OCI-LY7 (cell line): Measurements from ENCODE around the gene TINAGL1. TPM values are rescaled to one million over a fixed set of nuclear protein-coding genes. Genes with fewer than 3 reads are reported as not detected.

Experiments
- BruUV-seq: library from RNA; stranded (reverse); fragments of 400-500 nt; replicated peaks from 2 replicates; lab custom pipeline; 2021; lab: Mats Ljungman, UMichigan
- CTCF ChIA-PET: fragments of 300-600 bp; sonication (Branson Sonifier 250); formaldehyde crosslinking; loops from one replicate; lab custom pipeline; 2022; ENCODE audit warnings: antibody characterized with exemption; ENCODE audit not compliant: unreplicated experiment; lab: Charles Lee
- POLR2A ChIA-PET: fragments of 300-600 bp; sonication (Branson Sonifier 250); formaldehyde crosslinking; loops from one replicate; lab custom pipeline; 2022; ENCODE audit warnings: antibody characterized with exemption; lab: Charles Lee
- DNase-seq: peaks from one replicate; pipeline ENCODE4 v3.0.0-alpha.2; 2015; ENCODE audit warnings: low spot score
- H2AFZ ChIP-seq: fragments of 200-600 bp; sonication (generic), shearing (Covaris generic); 2 replicates; pipeline ENCODE4 v1.6.1; 2014; ENCODE audit warnings: mild to moderate bottlenecking, antibody characterized with exemption, low read length, moderate library complexity
- H3K27ac ChIP-seq: fragments of 200-600 bp; sonication (generic); 2 replicates; pipeline ENCODE4 v1.5.1; 2014; ENCODE audit warnings: mixed run types, low read depth, mild to moderate bottlenecking, moderate library complexity, low read length, inconsistent platforms; ENCODE audit not compliant: poor library complexity, severe bottlenecking
- H3K36me3 ChIP-seq: fragments of 200-600 bp; sonication (generic); 2 replicates; pipeline ENCODE4 v1.6.1; 2014; ENCODE audit warnings: mild to moderate bottlenecking, antibody characterized with exemption, low read length, moderate library complexity, mixed read lengths; ENCODE audit not compliant: insufficient read depth
- H3K4me1 ChIP-seq: fragments of 200-600 bp; sonication (generic); 2 replicates; pipeline ENCODE4 v1.5.1; 2014; ENCODE audit warnings: mild to moderate bottlenecking, low read length; ENCODE audit not compliant: insufficient read depth, poor library complexity, severe bottlenecking
- H3K4me2 ChIP-seq: fragments of 200-600 bp; sonication (generic); 2 replicates; pipeline ENCODE4 v1.6.1; 2014; ENCODE audit warnings: mild to moderate bottlenecking, low read length
- H3K4me3 ChIP-seq: fragments of 200-600 bp; sonication (generic); 2 replicates; pipeline ENCODE4 v1.5.1; 2014; ENCODE audit warnings: mild to moderate bottlenecking, low read depth, low read length; ENCODE audit not compliant: poor library complexity, severe bottlenecking
- H3K79me2 ChIP-seq: fragments of 200-600 bp; sonication (generic); 2 replicates; pipeline ENCODE4 v1.6.1; 2016; ENCODE audit warnings: low read depth, mild to moderate bottlenecking, low read length, moderate library complexity, mixed read lengths; ENCODE audit not compliant: insufficient read depth
- H3K9me2 ChIP-seq: fragments of 200-600 bp; sonication (generic); 2 replicates; pipeline ENCODE4 v1.6.1; 2016; ENCODE audit warnings: mild to moderate bottlenecking, low read length, mixed read lengths; ENCODE audit not compliant: insufficient read depth
- H3K9me3 ChIP-seq: fragments of 200-600 bp; sonication (generic); 2 replicates; pipeline ENCODE4 v1.6.1; 2014; ENCODE audit warnings: mild to moderate bottlenecking, mixed run types, low read length, mixed read lengths
- H4K20me1 ChIP-seq: fragments of 200-600 bp; sonication (generic); 2 replicates; pipeline ENCODE4 v1.6.1; 2014; ENCODE audit warnings: mild to moderate bottlenecking, antibody characterized with exemption, low read length, moderate library complexity, mixed read lengths; ENCODE audit not compliant: insufficient read depth
- EZH2phosphoT487 ChIP-seq: fragments of 200-600 bp; sonication (generic); IDR thresholded peaks from 2 replicates; pipeline ENCODE4 v1.6.1; 2018; ENCODE audit warnings: low read depth, borderline replicate concordance, mild to moderate bottlenecking, mixed run types, antibody characterized with exemption, low read length, moderate library complexity, mixed read lengths
- intact Hi-C: fragments of 100-400 bp; cut with micrococcal nuclease; formaldehyde crosslinking; loops from one replicate; pipeline ENCODE4 v1.10.0; 2022; ENCODE audit not compliant: unreplicated experiment
- total RNA-seq, 2 experiments: library from RNA; depleted of rRNA in 1 of 2; stranded (reverse); fragments of >200 nt in 1 of 2; shearing (Covaris generic) in 1 of 2; gene quantifications; 2 replicates each; pipeline ENCODE4 v1.2.3, GENCODE V29; 2014 to 2022
- TF ChIP-seq, protein P1 (sequence below): fragments of 200-600 bp; sonication (generic); conservative IDR thresholded peaks from 2 replicates; pipeline ENCODE4 v1.5.1; 2014; ENCODE audit warnings: mild to moderate bottlenecking, antibody characterized with exemption, low read length, moderate library complexity, mixed read lengths

TINAGL1 gene
- total RNA-seq, 2 experiments from 2014 or later = 0.17 TPM; not detected in 1

GRCh38 chr1:31551208-31551607 lies 25.1 kb upstream of the TINAGL1 start:
- ChIA-PET POLR2A (interaction anchor here (0.6 kb wide), 1 partner anchor 449 kb away, joined by 4 read pairs; no protein-coding TSS in a partner anchor), CTCF (no interaction called here)
- Histone ChIP-seq H3K9me3 (no peaks in the 10 kb centered on the region), H4K20me1 (no peaks in the 10 kb centered on the region), H3K36me3 (no peaks in the 10 kb centered on the region), H2AFZ (no peak overlapping the region), H3K9me2 (no peaks in the 10 kb centered on the region), H3K4me1 (peaks cover 10% of the 10 kb centered on the region), H3K4me3 (no peak overlapping the region), H3K27ac (no peak overlapping the region), H3K4me2 (no peak overlapping the region), H3K79me2 (no peaks in the 10 kb centered on the region)
- intact Hi-C loops = no loop called here
- DNase-seq = no peak
- TF ChIP-seq EZH2phosphoT487 = no peak
- TF ChIP-seq, protein P1, sequence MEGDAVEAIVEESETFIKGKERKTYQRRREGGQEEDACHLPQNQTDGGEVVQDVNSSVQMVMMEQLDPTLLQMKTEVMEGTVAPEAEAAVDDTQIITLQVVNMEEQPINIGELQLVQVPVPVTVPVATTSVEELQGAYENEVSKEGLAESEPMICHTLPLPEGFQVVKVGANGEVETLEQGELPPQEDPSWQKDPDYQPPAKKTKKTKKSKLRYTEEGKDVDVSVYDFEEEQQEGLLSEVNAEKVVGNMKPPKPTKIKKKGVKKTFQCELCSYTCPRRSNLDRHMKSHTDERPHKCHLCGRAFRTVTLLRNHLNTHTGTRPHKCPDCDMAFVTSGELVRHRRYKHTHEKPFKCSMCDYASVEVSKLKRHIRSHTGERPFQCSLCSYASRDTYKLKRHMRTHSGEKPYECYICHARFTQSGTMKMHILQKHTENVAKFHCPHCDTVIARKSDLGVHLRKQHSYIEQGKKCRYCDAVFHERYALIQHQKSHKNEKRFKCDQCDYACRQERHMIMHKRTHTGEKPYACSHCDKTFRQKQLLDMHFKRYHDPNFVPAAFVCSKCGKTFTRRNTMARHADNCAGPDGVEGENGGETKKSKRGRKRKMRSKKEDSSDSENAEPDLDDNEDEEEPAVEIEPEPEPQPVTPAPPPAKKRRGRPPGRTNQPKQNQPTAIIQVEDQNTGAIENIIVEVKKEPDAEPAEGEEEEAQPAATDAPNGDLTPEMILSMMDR = no peak
- no TSS peak for BruUV-seq

DNA sequence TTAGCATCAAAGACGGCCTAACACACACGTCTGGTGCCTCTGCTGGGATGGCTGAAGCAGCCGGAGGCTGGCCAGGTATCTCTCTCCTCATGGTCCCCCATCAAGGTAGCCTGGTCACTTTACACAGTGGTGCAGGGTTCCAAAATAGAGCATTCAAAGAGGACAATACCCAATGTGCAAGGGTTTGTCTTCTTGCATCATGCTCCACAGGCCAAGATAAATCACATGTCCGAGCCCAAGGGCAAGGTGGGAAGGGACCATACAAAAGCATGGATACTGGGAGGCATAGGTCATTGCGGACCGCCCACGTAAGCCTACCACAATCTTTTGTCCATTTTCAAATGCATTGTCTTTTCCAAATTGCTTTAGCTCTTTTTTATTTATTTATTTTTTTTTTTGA lies 23.8 kb upstream of the TINAGL1 start:
- Histone ChIP-seq H4K20me1 (no peaks in the 10 kb centered on the region), H2AFZ (no peak overlapping the region), H3K4me2 (no peak overlapping the region), H3K4me3 (no peak overlapping the region), H3K79me2 (no peaks in the 10 kb centered on the region), H3K4me1 (peaks cover 10% of the 10 kb centered on the region), H3K9me3 (no peaks in the 10 kb centered on the region), H3K27ac (no peak overlapping the region), H3K36me3 (no peaks in the 10 kb centered on the region), H3K9me2 (no peaks in the 10 kb centered on the region)
- intact Hi-C loops = no loop called here
- DNase-seq = no peak
- BruUV-seq = no TSS peak
- TF ChIP-seq, protein P1 = no peak
- TF ChIP-seq EZH2phosphoT487 = no peak
- ChIA-PET CTCF (no interaction called here), POLR2A (interaction anchor here (0.6 kb wide), 1 partner anchor 507 kb away, joined by 3 read pairs; no protein-coding TSS in a partner anchor)

DNA sequence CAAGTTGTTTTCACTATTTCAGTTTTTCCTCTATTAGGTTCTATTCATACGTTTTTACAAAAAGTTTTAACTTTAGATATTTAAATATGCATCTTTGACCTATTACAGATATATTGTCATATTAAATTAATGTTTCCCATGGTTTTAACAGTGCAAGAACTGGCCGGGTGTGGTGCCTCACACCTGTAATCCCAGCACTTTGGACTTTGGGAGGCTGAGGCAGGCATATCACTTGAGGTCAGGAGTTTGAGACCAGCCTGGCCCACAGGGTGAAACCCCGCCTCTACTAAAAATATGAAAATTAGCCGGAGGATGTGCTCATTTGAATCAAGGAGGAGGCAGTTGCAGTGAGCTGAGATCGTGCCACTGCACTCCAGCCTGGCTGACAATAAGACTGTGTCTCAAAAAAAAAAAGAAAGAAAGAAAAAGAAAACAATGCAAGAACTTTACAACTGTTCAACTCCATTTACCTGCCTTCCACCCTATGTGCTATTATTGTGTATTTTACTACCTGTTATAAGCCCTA lies 19.8 kb upstream of the TINAGL1 start:
- BruUV-seq = no TSS peak
- Histone ChIP-seq H3K9me3 (no peaks in the 10 kb centered on the region), H3K9me2 (no peaks in the 10 kb centered on the region), H3K79me2 (no peaks in the 10 kb centered on the region), H2AFZ (no peak overlapping the region), H3K27ac (no peak overlapping the region), H3K4me1 (no peaks in the 10 kb centered on the region), H3K36me3 (no peaks in the 10 kb centered on the region), H3K4me3 (no peak overlapping the region), H4K20me1 (no peaks in the 10 kb centered on the region), H3K4me2 (no peak overlapping the region)
- ChIA-PET CTCF (no interaction called here), POLR2A (interaction anchor here (0.7 kb wide), 1 partner anchor 707 kb away, joined by 3 read pairs; no protein-coding TSS in a partner anchor)
- DNase-seq = no peak
- TF ChIP-seq, protein P1 = no peak
- intact Hi-C loops = no loop called here
